DMS153 treated with DMSO at 0.1 percent for 48 hours (cell line): ENCODE data around the gene PPP1R7.

Experiments used
- DNase-seq: peaks from one replicate; lab custom pipeline; 2025; ENCODE audit not compliant: unreplicated experiment; lab: John Stamatoyannopoulos, UW

The PPP1R7 gene

DNA sequence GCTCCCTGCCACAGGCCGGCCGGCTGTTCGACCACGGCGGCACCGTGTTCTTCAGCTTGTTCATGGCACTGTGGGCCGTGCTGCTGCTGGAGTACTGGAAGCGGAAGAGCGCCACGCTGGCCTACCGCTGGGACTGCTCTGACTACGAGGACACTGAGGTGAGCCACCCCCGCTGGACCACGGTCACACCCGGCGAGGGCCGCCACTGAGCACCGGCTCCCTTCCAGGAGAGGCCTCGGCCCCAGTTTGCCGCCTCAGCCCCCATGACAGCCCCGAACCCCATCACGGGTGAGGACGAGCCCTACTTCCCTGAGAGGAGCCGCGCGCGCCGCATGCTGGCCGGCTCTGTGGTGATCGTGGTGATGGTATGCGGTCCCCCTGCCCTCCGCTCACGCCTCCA lies 59.0 kb downstream of the PPP1R7 start:
- DNase-seq, result no peak

- DNase-seq, result peak; percentile 60
Measured at GRCh38 chr2:241211276-241211675, 61.0 kb downstream of the PPP1R7 start.

DNA sequence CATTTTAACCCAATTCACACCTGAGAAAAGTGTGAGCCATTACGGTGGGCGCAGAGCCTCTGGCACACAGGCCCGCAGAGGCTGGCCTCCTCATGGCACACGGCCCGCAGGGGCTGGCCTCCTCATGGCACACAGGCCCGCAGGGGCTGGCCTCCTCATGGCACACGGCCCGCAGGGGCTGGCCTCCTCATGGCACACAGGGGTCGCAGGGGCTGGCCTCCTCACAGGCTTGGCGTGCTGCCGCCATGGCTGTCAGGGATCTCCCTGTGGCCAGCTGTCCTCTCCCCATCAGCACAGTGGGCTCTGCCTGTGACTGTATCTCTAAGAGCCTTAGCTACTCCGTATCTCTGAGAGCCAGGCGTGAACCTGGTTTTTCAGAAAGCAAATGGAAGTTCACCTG lies 62.8 kb downstream of the PPP1R7 start:
- DNase-seq, result no peak

DNA sequence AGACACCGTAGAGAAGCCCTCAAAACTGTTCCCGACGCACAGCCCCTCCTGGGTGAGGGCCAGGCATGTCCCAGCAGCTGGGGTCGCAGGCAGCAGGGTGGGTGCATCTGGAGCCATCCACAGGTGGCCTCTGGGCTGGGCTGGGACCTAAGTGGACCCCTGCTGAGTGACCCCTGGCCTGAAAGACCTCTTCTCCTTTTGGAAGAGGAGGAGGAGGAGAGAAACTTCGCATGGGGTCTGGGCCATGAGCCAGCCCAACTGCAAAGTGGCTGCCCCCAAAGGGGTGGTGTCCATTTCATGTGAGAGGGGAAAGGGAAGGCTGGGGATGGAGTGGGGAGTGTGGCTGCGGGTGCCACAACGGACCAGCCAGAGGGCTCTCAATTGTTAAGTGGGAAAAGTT lies 63.3 kb downstream of the PPP1R7 start:
- no peak for DNase-seq

- no peak for DNase-seq
Measured at GRCh38 chr2:241214209-241214608, 63.9 kb downstream of the PPP1R7 start.

DNA sequence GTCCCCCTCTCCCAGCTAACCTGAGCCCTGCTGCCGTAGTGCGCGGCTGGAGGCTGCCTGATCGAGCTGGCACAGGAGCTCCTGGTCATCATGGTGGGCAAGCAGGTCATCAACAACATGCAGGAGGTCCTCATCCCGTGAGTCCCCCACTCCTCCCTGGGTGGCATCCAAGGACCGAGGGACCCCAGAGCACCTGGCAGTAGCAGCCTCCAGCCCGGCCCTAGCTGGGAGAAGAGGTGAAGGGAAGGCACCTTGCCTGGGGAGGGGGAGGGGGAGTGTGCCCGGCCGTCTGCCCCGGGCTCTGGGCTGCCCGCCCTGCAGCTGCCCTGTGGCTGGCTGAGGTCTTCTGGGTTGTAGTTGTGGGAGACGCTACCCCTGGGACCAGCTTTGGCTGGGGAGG lies 64.5 kb downstream of the PPP1R7 start:
- no peak for DNase-seq

- no peak for DNase-seq
Measured at GRCh38 chr2:241215421-241215820, 65.2 kb downstream of the PPP1R7 start.

- DNase-seq, result no peak
Measured at GRCh38 chr2:241216211-241216761, 66.0 kb downstream of the PPP1R7 start.

DNA sequence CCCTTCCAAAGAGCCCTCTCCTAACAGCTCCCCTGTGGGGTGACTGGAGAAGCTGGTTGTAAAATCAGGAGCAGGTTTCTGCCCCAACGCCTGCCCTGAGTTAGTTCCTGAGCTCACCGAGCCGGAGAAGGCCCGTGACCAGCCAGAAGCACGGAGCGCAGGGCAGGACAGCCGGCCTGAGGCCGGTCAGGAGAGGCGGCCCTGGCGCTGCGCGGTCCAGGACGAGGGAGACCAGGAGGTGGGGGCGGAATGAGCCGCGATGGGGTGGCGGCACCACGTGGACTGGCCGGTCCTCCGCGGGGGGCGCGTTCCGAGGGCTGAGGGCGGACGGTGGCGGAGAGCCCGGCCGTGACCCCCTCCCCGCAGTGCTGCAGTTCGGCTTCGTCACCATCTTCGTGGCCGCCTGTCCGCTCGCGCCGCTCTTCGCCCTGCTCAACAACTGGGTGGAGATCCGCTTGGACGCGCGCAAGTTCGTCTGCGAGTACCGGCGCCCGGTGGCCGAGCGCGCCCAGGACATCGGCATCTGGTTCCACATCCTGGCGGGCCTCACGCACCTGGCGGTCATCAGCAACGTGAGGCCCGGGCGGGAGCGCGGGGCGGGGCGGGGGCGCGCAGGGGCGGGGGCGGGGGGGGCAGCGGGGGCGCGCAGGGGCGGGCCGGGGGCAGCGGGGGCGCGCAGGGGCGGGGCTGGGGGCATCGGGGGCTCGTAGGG lies 67.2 kb downstream of the PPP1R7 start:
- DNase-seq, result peak; percentile 17

- DNase-seq, result peak; percentile 5
Measured at GRCh38 chr2:241218131-241219029, 68.1 kb downstream of the PPP1R7 start.

GRCh38 chr2:241219030-241219382 lies 68.7 kb downstream of the PPP1R7 start:
- no peak for DNase-seq

GRCh38 chr2:241219856-241220356 lies 69.6 kb downstream of the PPP1R7 start:
- DNase-seq, result no peak

- no peak for DNase-seq
Measured at GRCh38 chr2:241223211-241224017, 73.1 kb downstream of the PPP1R7 start.

DNA sequence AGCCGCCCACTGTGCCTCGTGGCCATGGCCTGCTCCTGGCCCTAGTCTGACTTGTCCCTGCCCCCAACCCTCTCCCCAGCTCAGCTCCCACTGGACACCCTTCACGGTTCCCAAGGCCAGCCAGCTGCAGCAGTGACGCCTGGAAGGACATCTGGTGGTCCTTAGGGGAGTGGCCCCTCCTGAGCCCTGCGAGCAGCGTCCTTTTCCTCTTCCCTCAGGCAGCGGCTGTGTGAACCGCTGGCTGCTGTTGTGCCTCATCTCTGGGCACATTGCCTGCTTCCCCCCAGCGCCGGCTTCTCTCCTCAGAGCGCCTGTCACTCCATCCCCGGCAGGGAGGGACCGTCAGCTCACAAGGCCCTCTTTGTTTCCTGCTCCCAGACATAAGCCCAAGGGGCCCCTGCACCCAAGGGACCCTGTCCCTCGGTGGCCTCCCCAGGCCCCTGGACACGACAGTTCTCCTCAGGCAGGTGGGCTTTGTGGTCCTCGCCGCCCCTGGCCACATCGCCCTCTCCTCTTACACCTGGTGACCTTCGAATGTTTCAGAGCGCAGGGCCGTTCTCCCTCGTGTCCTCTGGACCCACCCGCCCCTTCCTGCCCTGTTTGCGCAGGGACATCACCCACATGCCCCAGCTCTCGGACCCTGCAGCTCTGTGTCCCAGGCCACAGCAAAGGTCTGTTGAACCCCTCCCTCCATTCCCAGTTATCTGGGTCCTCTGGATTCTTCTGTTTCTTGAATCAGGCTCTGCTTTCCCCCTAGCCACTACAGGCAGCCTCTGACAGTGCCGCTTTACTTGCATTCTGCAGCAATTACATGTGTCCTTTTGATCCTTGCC lies 74.0 kb downstream of the PPP1R7 start:
- no peak for DNase-seq

GRCh38 chr2:241224851-241225438 lies 74.7 kb downstream of the PPP1R7 start:
- no peak for DNase-seq

GRCh38 chr2:241225545-241225944 lies 75.3 kb downstream of the PPP1R7 start:
- DNase-seq, result no peak

DNA sequence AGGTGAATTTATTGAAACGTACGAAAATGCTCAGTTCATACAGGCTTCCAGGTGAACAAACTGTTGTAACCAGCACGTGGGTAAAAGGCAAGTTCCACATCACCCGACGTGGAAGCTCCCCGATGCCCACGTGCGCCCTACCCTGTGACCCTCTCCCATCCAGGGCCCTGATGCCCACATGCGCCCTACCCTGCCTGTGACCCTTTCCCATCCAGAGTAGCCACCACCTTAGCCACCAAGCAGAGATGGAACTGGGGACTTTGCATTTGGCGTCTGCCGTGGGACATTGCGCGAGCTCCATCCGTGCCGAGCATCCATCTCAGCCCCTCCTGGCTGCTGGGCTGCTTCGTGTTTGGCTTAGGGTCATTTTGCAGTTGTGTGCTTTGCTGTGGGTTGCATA lies 75.7 kb downstream of the PPP1R7 start:
- no peak for DNase-seq

DNA sequence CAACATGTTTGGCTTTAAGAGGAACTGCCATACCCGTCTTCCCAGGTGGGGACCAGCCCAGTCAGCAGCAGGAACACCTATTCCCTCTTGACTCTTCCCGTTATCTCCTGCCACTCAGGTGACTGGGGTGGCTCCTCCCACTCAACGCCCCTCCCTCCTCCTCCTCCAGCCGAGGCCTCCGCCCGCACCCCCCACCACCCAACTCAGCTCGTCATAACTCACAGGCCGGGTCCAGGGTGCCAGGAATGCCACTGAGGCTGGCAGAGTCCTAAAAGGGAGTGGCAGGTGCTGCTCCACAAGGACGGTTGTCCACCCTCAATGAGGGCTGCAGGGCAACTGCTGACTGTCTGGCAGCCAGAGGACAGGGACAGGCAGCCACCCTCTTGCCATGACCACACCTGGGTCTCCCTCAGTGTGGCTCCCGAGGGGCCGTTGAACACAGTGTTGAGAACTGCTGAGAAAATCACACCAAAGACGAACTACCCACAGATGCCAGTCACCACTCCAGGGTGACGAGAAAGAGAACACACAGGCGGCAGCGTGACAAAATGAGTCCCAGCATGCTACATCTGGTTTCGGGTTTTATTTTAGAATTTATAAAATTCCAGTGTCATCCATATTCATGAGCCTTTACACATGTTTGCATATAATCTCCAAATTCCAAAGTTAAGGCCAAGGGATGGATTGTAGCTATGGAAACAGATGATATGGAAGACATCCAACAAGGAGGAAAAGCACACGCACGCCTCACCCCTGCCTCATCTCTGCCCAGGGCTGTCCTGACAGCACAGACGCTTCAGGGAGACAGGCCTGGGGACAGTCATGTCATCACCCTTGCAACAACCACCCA lies 76.7 kb downstream of the PPP1R7 start:
- DNase-seq, result no peak

GRCh38 chr2:241227594-241227993 lies 77.3 kb downstream of the PPP1R7 start:
- no peak for DNase-seq
